GM18517 (cell line): ENCODE measurements around the gene OSBPL6.
"Not testable (repeated sequence)": the region's sequence is repeated elsewhere in the genome, so short reads cannot be mapped to it uniquely, and the experiment has no call there.

ENCODE experiments used
- ATAC-seq: cut with Tn5 transposase; IDR thresholded peaks from one replicate; pipeline ENCODE4 v1.9.1; 2021; ENCODE audit warnings: mild to moderate bottlenecking, moderate library complexity; ENCODE audit not compliant: unreplicated experiment

Gene OSBPL6

GRCh38 chr2:178333851-178334250, 139.5 kb downstream of the OSBPL6 start:
- ATAC-seq = no peak

- ATAC-seq = no peak
Measured at GRCh38 chr2:178335230-178335629, 140.9 kb downstream of the OSBPL6 start.

- ATAC-seq = no peak
Measured at GRCh38 chr2:178344121-178344520, 149.8 kb downstream of the OSBPL6 start.

- no peak for ATAC-seq
Measured at GRCh38 chr2:178345951-178346350, 151.6 kb downstream of the OSBPL6 start.

- ATAC-seq = no peak
Measured at GRCh38 chr2:178350051-178350450, 155.7 kb downstream of the OSBPL6 start.

GRCh38 chr2:178357704-178358103, 163.4 kb downstream of the OSBPL6 start:
- not testable (repeated sequence) for ATAC-seq

GRCh38 chr2:178359192-178359912, 165.0 kb downstream of the OSBPL6 start:
- no peak for ATAC-seq

GRCh38 chr2:178361588-178361987, 167.3 kb downstream of the OSBPL6 start:
- no peak for ATAC-seq

GRCh38 chr2:178363252-178363651, 168.9 kb downstream of the OSBPL6 start:
- no peak for ATAC-seq

GRCh38 chr2:178365116-178365515, 170.8 kb downstream of the OSBPL6 start:
- no peak for ATAC-seq

GRCh38 chr2:178366412-178366811, 172.1 kb downstream of the OSBPL6 start:
- no peak for ATAC-seq

GRCh38 chr2:178367344-178367743, 173.0 kb downstream of the OSBPL6 start:
- no peak for ATAC-seq

- ATAC-seq = no peak
Measured at GRCh38 chr2:178374865-178375264, 180.6 kb downstream of the OSBPL6 start.

GRCh38 chr2:178377046-178377445, 182.7 kb downstream of the OSBPL6 start:
- ATAC-seq = no peak

- ATAC-seq = no peak
Measured at GRCh38 chr2:178379162-178380004, 185.1 kb downstream of the OSBPL6 start.

GRCh38 chr2:178380763-178381162, 186.5 kb downstream of the OSBPL6 start:
- ATAC-seq = no peak

- no peak for ATAC-seq
Measured at GRCh38 chr2:178383718-178384117, 189.4 kb downstream of the OSBPL6 start.

- no peak for ATAC-seq
Measured at GRCh38 chr2:178385595-178386148, 191.4 kb downstream of the OSBPL6 start.

- ATAC-seq = no peak
Measured at GRCh38 chr2:178386986-178387597, 192.8 kb downstream of the OSBPL6 start.

- no peak for ATAC-seq
Measured at GRCh38 chr2:178388287-178388686, 194.0 kb downstream of the OSBPL6 start.

- no peak for ATAC-seq
Measured at GRCh38 chr2:178391701-178392100, 197.4 kb downstream of the OSBPL6 start.
